NCI-H524 treated with DMSO at 0.1 percent for 48 hours (cell line): ENCODE measurements around the gene AGPAT3.
"Not testable (repeated sequence)": the region's sequence is repeated elsewhere in the genome, so short reads cannot be mapped to it uniquely, and the experiment has no call there.

Source experiments
- DNase-seq: peaks from one replicate; lab custom pipeline; 2025; lab: John Stamatoyannopoulos, UW

The AGPAT3 gene

GRCh38 chr21:43834146-43834905 lies 30.7 kb upstream of the AGPAT3 start:
- no peak for DNase-seq

GRCh38 chr21:43835050-43835449 lies 30.0 kb upstream of the AGPAT3 start:
- DNase-seq: no peak

- no peak for DNase-seq
Measured at GRCh38 chr21:43835861-43836260, 29.2 kb upstream of the AGPAT3 start.

GRCh38 chr21:43836616-43837015 lies 28.4 kb upstream of the AGPAT3 start:
- DNase-seq: no peak

- DNase-seq: no peak
Measured at GRCh38 chr21:43840259-43840658, 24.8 kb upstream of the AGPAT3 start.

GRCh38 chr21:43842742-43843141 lies 22.3 kb upstream of the AGPAT3 start:
- DNase-seq: no peak

- not testable (repeated sequence) for DNase-seq
Measured at GRCh38 chr21:43844906-43845305, 20.1 kb upstream of the AGPAT3 start.

GRCh38 chr21:43845386-43845785 lies 19.6 kb upstream of the AGPAT3 start:
- no peak for DNase-seq

- DNase-seq: no peak
Measured at GRCh38 chr21:43846430-43846829, 18.6 kb upstream of the AGPAT3 start.

- peak; percentile 98 for DNase-seq
Measured at GRCh38 chr21:43847301-43847700, 17.7 kb upstream of the AGPAT3 start.

- DNase-seq: no peak
Measured at GRCh38 chr21:43848771-43849170, 16.3 kb upstream of the AGPAT3 start.

GRCh38 chr21:43849532-43850299 lies 15.3 kb upstream of the AGPAT3 start:
- DNase-seq: no peak

GRCh38 chr21:43850728-43851295 lies 14.2 kb upstream of the AGPAT3 start:
- no peak for DNase-seq

GRCh38 chr21:43851593-43851992 lies 13.4 kb upstream of the AGPAT3 start:
- peak; percentile 85 for DNase-seq

GRCh38 chr21:43853851-43854772 lies 10.9 kb upstream of the AGPAT3 start:
- DNase-seq: no peak

- no peak for DNase-seq
Measured at GRCh38 chr21:43854773-43855633, 10.0 kb upstream of the AGPAT3 start.

GRCh38 chr21:43855955-43856354 lies 9.1 kb upstream of the AGPAT3 start:
- no peak for DNase-seq

- DNase-seq: no peak
Measured at GRCh38 chr21:43858806-43859648, 6.0 kb upstream of the AGPAT3 start.

- no peak for DNase-seq
Measured at GRCh38 chr21:43859747-43860214, 5.2 kb upstream of the AGPAT3 start.

GRCh38 chr21:43861706-43862105 lies 3.3 kb upstream of the AGPAT3 start:
- DNase-seq: no peak
